OCI-M2 (cell line): ENCODE results near the gene KDF1.
A peak's percentile ranks its signal among the peaks of the same experiment; 100 is the strongest.

Experiments
- DNase-seq: peaks from one replicate; lab custom pipeline; 2025; ENCODE audit not compliant: unreplicated experiment; lab: John Stamatoyannopoulos, UW

Gene KDF1

GRCh38 chr1:26921540-26922430 is 38.5 kb downstream of the KDF1 start, which contains the start of gene NUDC:
Gene NUDC, plus strand, starts transcription at chr1:26921743. Its CDS starts 106 bp downstream, at chr1:26921849.
- peak; percentile 60 for DNase-seq

DNA sequence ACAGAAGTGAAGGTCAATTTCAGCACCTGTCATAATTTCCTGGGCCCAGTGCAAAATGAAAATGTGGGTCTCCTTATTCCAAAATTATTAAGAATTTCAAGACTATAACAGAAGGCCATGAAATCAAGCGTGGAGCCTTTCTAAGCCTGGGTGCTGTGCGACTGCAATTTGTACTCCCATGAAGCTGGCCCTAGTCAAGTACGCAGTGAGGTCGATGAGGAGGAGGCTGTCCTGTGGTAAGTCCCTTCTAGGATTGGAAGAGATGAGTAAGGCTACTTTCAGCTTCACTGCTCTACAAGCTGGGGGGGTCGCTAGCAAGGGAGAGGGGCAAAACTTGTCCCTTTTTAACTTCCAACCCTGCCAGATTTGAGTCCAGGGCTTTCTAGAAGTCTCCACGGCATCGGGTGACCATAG is 39.1 kb downstream of the KDF1 start:
- DNase-seq, result no peak

DNA sequence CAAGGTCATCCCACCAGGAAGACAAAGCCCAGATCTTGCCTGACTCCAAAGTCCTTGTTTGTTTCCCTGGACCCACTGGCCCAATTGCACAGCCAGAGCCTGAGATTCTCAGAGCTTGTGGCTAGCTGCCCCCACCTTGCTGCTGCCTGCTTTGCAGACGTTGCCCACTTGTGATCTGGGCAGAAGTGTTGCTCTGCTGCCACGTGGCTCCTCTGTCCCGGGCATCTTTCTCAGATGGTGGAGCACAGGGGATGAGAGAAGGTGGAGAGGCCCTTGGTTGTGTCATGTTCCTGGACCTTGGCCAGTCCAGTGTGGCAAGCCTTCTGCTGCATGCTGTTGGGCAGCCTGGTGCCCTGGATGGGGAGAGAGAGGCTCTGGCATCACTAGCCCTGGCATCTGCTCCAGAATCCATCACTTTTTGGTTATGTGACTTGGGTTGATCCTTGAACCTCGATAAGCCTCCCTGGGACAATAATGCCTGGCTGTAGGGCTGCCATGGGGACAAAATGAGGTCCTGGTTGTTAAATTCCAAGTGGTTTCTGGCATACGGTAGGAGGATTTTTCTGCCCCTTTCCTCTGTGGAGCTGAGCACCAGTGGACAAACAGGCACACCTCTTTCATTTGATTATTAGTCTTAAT is 44.9 kb downstream of the KDF1 start:
- DNase-seq, result no peak

GRCh38 chr1:26913754-26914619 is 46.3 kb downstream of the KDF1 start, which contains the start of gene NR0B2:
Gene NR0B2, minus strand, starts transcription at chr1:26913975. Its CDS starts 35 bp downstream, at chr1:26913940.
- no peak for DNase-seq

- no peak for DNase-seq
These were observed 46.9 kb downstream of the KDF1 start for GRCh38 chr1:26913389-26913753.

DNA sequence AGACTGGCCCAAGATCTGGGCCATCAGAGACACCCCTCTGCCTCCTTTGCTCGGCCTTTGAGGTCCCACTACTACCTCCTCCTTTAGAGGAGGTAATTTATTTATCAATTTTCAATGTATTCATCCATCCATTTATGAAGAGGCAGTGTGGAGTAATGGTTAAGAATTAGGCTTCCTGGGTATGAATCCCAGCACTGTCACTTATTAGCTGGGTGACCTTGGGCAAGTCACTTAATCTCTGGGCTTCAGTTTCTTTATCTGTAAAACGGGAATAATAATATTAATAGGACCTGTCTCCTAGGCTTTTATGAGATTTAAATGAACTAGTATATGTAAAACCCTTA is 48.1 kb downstream of the KDF1 start:
- DNase-seq, result no peak

DNA sequence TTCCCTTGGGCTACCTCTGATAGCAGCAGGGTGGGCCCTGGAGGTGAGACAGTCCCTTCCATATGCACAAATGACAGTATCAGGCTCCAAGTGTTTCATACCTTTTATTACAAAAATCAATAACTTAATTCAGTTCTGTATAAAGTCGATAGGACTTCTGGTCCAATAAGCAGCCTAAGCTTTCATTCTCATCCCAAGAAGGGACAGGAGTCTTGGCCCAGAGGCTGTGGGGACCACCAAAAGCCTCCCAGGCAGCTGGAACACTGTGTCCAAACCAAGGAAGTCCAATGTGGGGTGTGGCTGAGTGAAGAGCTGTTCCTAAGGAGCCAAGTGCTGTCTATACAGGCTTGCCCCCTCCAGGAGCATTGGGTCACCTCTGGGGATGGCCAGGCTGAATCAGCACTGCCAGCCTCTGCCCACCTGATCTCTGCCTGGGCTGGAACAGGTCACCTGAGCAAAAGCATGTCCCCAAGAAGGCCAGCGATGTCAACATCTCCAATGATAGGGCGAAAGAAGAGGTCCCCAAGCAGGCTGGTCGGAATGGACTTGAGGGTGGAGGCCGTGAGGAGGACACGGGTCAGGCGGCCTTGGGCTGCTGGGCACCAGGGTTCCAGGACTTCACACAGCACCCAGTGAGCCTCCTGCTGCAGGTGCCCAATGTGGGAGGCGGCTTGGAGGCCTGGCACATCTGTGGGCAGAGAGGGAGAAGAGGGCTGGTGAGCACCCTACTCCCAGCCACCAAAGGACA is 48.7 kb downstream of the KDF1 start:
- DNase-seq, result no peak

DNA sequence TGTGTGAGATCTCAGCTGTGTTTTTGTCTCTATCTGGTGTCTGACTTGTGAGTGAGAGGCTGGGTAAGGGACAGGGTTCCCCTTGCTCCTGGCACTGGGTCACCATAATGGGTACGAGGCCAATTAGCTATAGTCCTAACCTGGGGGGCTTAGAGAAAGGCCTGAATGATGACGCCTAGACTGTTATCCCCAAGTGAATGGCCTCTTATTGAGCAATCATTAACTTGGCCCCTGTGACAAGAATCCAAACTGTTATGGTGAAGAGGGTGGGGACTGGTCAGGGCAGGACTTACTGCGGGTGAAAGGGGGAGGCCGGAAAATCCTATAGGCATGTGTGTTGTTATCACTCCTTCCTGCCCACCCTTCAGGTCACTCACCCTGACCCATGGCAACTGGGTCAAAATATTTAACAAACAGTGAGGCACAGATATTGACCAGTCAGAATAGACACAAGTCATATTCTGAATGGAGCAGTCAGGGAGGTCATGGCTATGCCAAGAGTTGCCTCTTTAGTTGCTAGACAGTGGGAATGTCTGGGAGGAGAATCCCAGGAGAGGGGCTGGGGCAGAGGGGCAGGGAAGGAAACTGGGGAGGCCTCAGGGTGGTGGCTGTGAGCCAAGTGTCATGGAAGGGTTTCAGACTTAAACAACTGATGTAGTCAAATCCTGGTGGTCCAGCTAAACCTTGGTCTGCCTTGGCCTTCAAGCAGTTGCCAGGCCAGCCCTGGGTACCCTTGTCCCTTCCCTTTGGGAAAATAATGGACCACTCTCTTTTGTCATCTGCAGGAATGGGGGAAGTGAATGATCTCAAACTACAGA is 49.7 kb downstream of the KDF1 start:
- DNase-seq, result no peak

DNA sequence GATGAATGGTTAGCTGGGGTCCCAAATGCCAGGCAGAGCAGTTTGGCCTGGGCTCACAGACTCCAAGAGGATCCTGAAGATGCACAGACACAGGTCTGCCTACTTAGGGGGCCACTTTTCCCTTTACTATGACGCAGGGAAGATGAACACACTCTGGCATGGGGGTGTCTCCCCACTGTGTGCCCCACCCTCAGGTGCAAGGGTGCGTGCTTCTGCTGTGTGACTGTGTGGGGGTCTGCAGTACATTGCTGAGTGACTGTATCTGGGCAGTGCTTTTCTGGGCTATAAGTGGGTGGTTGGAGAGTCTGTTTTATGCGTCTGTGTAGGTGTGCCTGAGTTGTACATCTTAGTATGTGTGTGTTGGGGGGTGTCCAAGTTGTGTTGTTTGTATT is 50.3 kb downstream of the KDF1 start:
- no peak for DNase-seq

GRCh38 chr1:26907071-26907917 is 53.0 kb downstream of the KDF1 start:
- no peak for DNase-seq

DNA sequence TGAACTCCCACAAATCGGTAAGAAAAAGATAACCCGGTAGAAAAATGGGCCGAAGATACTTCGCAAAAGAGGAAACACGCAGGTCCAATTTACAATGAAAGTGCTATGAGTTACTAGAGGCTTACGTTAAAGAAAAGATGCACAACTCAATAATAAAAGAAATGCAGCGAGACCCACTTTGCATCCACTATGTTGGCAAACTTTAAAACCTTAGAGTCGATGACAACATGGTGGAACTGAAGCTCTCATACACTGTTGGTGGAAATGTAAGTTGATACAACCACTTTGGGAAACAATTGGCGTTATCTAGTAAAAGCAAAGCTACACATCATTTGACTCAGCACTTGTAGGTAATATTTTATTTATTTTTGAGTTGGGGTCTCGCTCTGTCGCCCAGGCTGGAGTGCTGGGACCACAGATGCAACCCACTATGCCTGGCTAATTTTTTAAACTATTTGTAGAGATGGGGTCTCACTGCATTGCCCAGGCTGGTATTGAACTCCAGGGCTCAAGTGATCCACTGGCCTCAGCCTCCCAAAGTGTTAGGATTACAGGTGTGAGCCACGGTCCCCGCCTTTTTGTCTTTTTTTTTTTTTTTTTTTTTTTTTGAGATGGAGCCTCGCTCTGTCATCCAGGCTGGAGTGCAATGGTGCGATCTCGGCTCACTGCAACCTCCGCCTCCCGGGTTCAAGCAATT is 59.3 kb downstream of the KDF1 start:
- no peak for DNase-seq

- peak; percentile 76 for DNase-seq
These were observed 60.1 kb downstream of the KDF1 start, which contains the start of gene GPATCH3 for GRCh38 chr1:26900001-26900814. Gene GPATCH3, minus strand, starts transcription at chr1:26900467. Its CDS starts 25 bp downstream, at chr1:26900442.
